Measurements from ENCODE around the gene GREB1. TPM values are rescaled to one million over a fixed set of nuclear protein-coding genes. Genes with fewer than 3 reads are reported as not detected.

Gene GREB1
- total RNA-seq, 1 donor from 2014 or later: 50.5 TPM

GRCh38 chr2:11547912-11548497 is 14.2 kb downstream of the GREB1 start:
- TF ChIP-seq, protein P1, sequence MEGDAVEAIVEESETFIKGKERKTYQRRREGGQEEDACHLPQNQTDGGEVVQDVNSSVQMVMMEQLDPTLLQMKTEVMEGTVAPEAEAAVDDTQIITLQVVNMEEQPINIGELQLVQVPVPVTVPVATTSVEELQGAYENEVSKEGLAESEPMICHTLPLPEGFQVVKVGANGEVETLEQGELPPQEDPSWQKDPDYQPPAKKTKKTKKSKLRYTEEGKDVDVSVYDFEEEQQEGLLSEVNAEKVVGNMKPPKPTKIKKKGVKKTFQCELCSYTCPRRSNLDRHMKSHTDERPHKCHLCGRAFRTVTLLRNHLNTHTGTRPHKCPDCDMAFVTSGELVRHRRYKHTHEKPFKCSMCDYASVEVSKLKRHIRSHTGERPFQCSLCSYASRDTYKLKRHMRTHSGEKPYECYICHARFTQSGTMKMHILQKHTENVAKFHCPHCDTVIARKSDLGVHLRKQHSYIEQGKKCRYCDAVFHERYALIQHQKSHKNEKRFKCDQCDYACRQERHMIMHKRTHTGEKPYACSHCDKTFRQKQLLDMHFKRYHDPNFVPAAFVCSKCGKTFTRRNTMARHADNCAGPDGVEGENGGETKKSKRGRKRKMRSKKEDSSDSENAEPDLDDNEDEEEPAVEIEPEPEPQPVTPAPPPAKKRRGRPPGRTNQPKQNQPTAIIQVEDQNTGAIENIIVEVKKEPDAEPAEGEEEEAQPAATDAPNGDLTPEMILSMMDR (conservative IDR thresholded peaks at IDR 0.05): no peak
- Mint-ChIP-seq H3K27ac (no peak overlapping the region), H3K4me1 (ENCODE audit: unreplicated experiment) (peaks cover 4% of the 10 kb centered on the region), H3K27me3 (peaks cover 3% of the 10 kb centered on the region), H3K9me3 (peaks cover 5% of the 10 kb centered on the region), H3K4me3 (no peak overlapping the region), H3K36me3 (peaks cover 4% of the 10 kb centered on the region)
- no peak for DNase-seq (ENCODE audit: extremely low spot score, unreplicated experiment)

GRCh38 chr2:11550302-11550701 is 16.5 kb downstream of the GREB1 start:
- DNase-seq (ENCODE audit: extremely low spot score, unreplicated experiment): no peak
- TF ChIP-seq, protein P1 (conservative IDR thresholded peaks at IDR 0.05): no peak
- Mint-ChIP-seq H3K4me3 (no peak overlapping the region), H3K9me3 (peaks cover 5% of the 10 kb centered on the region), H3K27me3 (no peaks in the 10 kb centered on the region), H3K4me1 (ENCODE audit: unreplicated experiment) (peaks cover 17% of the 10 kb centered on the region), H3K36me3 (peaks cover 4% of the 10 kb centered on the region), H3K27ac (no peak overlapping the region)

DNA sequence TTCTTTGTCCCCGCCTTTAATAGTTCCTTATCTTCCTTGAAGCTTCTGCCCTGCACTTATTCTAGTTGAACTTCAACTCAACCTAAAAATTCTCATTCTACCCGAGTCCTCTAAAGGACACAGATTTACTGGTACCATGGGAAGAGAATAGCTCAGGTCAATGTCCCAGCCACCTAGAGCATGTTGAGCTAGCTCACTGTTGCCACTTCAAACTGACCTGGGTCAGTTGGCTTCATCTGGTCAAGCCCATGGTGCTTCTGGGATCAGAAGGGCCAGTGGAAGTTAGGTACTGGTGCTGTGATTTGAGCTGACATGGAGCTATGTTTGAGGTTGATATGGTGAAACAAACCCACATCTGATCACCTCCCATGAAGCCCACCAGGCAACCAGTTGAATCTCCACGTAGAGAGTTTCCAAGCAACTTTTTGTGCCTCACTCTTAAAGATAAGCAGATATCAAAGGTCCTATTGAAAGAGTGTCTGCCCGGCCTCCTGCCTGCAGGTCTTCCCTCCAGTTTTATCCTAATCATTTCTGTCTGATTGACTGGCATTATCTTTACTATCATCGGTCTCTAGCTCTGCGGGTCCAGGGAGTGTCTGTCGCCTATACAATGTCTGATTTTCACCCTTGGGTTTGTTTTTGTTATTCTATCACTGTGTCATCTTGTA is 17.2 kb downstream of the GREB1 start:
- Mint-ChIP-seq H3K36me3 (peaks cover 4% of the 10 kb centered on the region), H3K9me3 (peaks cover 5% of the 10 kb centered on the region), H3K4me1 (ENCODE audit: unreplicated experiment) (peaks cover 25% of the 10 kb centered on the region), H3K4me3 (no peak overlapping the region), H3K27me3 (no peaks in the 10 kb centered on the region), H3K27ac (no peak overlapping the region)
- TF ChIP-seq, protein P1 (conservative IDR thresholded peaks at IDR 0.05): no peak
- DNase-seq (ENCODE audit: extremely low spot score, unreplicated experiment): no peak

- Mint-ChIP-seq H3K4me1 (ENCODE audit: unreplicated experiment) (peaks cover 26% of the 10 kb centered on the region), H3K27ac (no peak overlapping the region), H3K27me3 (no peaks in the 10 kb centered on the region), H3K9me3 (peaks cover 5% of the 10 kb centered on the region), H3K4me3 (no peak overlapping the region), H3K36me3 (peaks cover 4% of the 10 kb centered on the region)
- no peak for DNase-seq (ENCODE audit: extremely low spot score, unreplicated experiment)
- TF ChIP-seq, protein P1 (conservative IDR thresholded peaks at IDR 0.05): no peak
Observed at GRCh38 chr2:11551569-11552259, 17.9 kb downstream of the GREB1 start.

- H3K4me1 Mint-ChIP-seq (ENCODE audit: unreplicated experiment): peaks cover 27% of the 10 kb centered on the region
- TF ChIP-seq, protein P1 (conservative IDR thresholded peaks at IDR 0.05): no peak
- H3K36me3 Mint-ChIP-seq: peaks cover 4% of the 10 kb centered on the region
- DNase-seq (ENCODE audit: extremely low spot score, unreplicated experiment): no peak
- H3K27me3 Mint-ChIP-seq: no peaks in the 10 kb centered on the region
- H3K9me3 Mint-ChIP-seq: peaks cover 5% of the 10 kb centered on the region
- H3K4me3 Mint-ChIP-seq: no peak overlapping the region
- H3K27ac Mint-ChIP-seq: no peak overlapping the region
Observed at GRCh38 chr2:11552260-11552638, 18.4 kb downstream of the GREB1 start.
